Fibroblast of lung (primary cell): ENCODE results near the gene DNAAF1. TPM values are rescaled to one million over a fixed set of nuclear protein-coding genes. Genes with fewer than 3 reads are reported as not detected.
A peak's percentile ranks its signal among the peaks of the same experiment; 100 is the strongest.

Source experiments
- DNase-seq, 2 donors: peaks; one replicate each; pipeline versions ENCODE4 v3.0.0 to v3.0.0-alpha.2; 2010; ENCODE audit warnings: low read depth in 2 of 2
- H2AFZ ChIP-seq: 2 replicates; pipeline ENCODE4 v1.5.1; 2012; ENCODE audit warnings: low read length, control low read depth, inconsistent platforms
- H3K27ac ChIP-seq: 2 replicates; pipeline ENCODE4 v1.5.1; 2011; ENCODE audit warnings: low read length, control low read depth; ENCODE audit not compliant: insufficient read depth
- H3K27me3 ChIP-seq: 2 replicates; pipeline ENCODE4 v1.5.1; 2011; ENCODE audit warnings: mild to moderate bottlenecking, low read length; ENCODE audit not compliant: control insufficient read depth, insufficient read depth
- H3K36me3 ChIP-seq: 2 replicates; pipeline ENCODE4 v1.5.1; 2011; ENCODE audit warnings: low read length; ENCODE audit not compliant: control insufficient read depth, insufficient read depth
- H3K4me1 ChIP-seq: 2 replicates; pipeline ENCODE4 v1.5.1; 2011; ENCODE audit warnings: low read length; ENCODE audit not compliant: control insufficient read depth, insufficient read depth; ENCODE audit errors: extremely low read depth
- H3K4me2 ChIP-seq: 2 replicates; pipeline ENCODE4 v1.5.1; 2011; ENCODE audit warnings: low read length, control low read depth; ENCODE audit not compliant: insufficient read depth; ENCODE audit errors: extremely low read depth
- H3K4me3 ChIP-seq, 4 experiments: fragments of 200-600 bp in 1 of 4; sonication (generic) in 1 of 4; replicated peaks in 1 of 4; 2 replicates each; pipeline ENCODE4 v1.5.1; 2011 to 2016; ENCODE audit warnings: low read length in 4 of 4, low read depth in 3 of 4, mild to moderate bottlenecking in 3 of 4, control low read depth in 2 of 4, inconsistent platforms in 1 of 4, mixed read lengths in 1 of 4; ENCODE audit not compliant: insufficient read depth in 1 of 4; ENCODE audit errors: control extremely low read depth in 1 of 4
- H3K79me2 ChIP-seq: 2 replicates; pipeline ENCODE4 v1.5.1; 2012; ENCODE audit warnings: mild to moderate bottlenecking, low read length, inconsistent platforms; ENCODE audit not compliant: control insufficient read depth, insufficient read depth
- H3K9ac ChIP-seq: 2 replicates; pipeline ENCODE4 v1.5.1; 2011; ENCODE audit warnings: mild to moderate bottlenecking, low read length, control low read depth; ENCODE audit not compliant: insufficient read depth
- H3K9me3 ChIP-seq: 2 replicates; pipeline ENCODE4 v1.5.1; 2012; ENCODE audit warnings: low read depth, low read length; ENCODE audit not compliant: control insufficient read depth, insufficient read depth
- H4K20me1 ChIP-seq: 2 replicates; pipeline ENCODE4 v1.5.1; 2011; ENCODE audit warnings: low read length; ENCODE audit not compliant: control insufficient read depth, insufficient read depth; ENCODE audit errors: extremely low read depth
- EZH2 ChIP-seq: IDR thresholded peaks from 2 replicates; pipeline ENCODE4 v1.5.1; 2012; ENCODE audit warnings: low read length, control low read depth, mild to moderate bottlenecking; ENCODE audit errors: missing control alignments
- polyA plus RNA-seq, 2 donors: library from polyadenylated mRNA; depleted of rRNA in 1 of 2; stranded (reverse) in 1 of 2; unstranded in 1 of 2; fragments of >200 nt; gene quantifications; 2 replicates each; pipeline ENCODE4 v1.2.1, GENCODE V29; 2011 to 2012; ENCODE audit warnings: missing spikeins in 1 of 2
- total RNA-seq: library from RNA; depleted of rRNA; stranded (reverse); fragments of >200 nt; gene quantifications from 2 replicates; pipeline ENCODE4 v1.2.1, GENCODE V29; 2014
- TF ChIP-seq, protein P1 (sequence below), 2 donors: IDR thresholded peaks in 1 of 2; conservative IDR thresholded peaks in 1 of 2; 1 replicate in 1 of 2; 2 replicates in 1 of 2; pipeline ENCODE4 v1.5.1; 2011 to 2012; ENCODE audit warnings: low read length in 2 of 2, control low read depth in 1 of 2, inconsistent platforms in 1 of 2, low read depth in 1 of 2, mild to moderate bottlenecking in 1 of 2

The DNAAF1 gene
- total and polyA plus RNA-seq, 2 donors (not counting 1 experiment from before 2014, with no cell fraction given), result not detected

DNA sequence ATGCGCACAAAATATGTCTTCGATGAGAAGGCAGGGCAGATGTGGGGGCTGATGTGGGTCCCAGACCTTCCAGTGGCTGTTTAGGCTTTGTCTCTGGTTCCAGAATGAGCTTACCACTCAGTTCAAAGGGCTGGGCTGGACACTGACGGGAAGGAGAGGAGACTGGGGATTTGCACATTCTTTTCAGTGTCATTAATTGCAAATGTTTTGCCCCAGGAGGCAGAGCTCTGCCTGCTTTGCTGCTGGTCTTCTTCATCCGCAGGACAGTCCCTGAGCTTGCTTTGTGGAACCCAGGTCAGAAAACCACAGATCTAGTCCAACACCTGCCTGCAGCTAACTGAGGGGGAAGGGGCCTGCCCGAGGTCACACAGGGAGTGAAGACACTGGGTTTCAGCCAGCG lies 73.8 kb downstream of the DNAAF1 start:
- Histone ChIP-seq H4K20me1 (no peaks in the 10 kb centered on the region), H3K4me2 (no peak overlapping the region), H3K27ac (no peak overlapping the region), H3K9ac (no peak overlapping the region), H3K4me3 (no peak overlapping the region), H3K36me3 (no peaks in the 10 kb centered on the region), H3K79me2 (no peaks in the 10 kb centered on the region), H3K27me3 (peaks cover 3% of the 10 kb centered on the region), H3K9me3 (no peaks in the 10 kb centered on the region), H3K4me1 (no peaks in the 10 kb centered on the region), H2AFZ (no peak overlapping the region)
- no peak for DNase-seq
- TF ChIP-seq EZH2, result no peak
- TF ChIP-seq, protein P1, sequence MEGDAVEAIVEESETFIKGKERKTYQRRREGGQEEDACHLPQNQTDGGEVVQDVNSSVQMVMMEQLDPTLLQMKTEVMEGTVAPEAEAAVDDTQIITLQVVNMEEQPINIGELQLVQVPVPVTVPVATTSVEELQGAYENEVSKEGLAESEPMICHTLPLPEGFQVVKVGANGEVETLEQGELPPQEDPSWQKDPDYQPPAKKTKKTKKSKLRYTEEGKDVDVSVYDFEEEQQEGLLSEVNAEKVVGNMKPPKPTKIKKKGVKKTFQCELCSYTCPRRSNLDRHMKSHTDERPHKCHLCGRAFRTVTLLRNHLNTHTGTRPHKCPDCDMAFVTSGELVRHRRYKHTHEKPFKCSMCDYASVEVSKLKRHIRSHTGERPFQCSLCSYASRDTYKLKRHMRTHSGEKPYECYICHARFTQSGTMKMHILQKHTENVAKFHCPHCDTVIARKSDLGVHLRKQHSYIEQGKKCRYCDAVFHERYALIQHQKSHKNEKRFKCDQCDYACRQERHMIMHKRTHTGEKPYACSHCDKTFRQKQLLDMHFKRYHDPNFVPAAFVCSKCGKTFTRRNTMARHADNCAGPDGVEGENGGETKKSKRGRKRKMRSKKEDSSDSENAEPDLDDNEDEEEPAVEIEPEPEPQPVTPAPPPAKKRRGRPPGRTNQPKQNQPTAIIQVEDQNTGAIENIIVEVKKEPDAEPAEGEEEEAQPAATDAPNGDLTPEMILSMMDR (conservative IDR thresholded peaks at IDR 0.05 in 1 of 2, IDR thresholded peaks at IDR 0.05 in 1 of 2; ENCODE audit: low read depth in 1 of 2, low read length in 2 of 2), result no peak

DNA sequence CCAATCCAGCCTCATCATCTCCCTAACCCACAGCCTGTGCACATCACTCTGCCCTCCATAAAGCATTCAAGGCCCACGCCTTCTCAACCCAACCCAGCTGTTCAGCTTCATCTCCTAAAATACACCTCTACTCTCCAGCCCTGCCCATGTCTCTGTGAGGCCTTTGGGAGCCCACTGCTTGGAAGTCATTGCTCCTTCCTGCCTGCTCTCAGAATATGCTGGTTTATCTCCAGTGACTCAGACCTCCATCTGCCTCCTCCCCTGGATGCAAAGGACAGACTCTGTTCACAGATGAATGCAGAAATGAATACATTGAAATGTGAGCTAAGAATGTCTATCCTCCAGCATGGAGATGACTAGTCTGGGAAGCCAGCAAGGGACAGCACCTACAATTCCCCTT lies 75.7 kb downstream of the DNAAF1 start:
- TF ChIP-seq EZH2, result no peak
- TF ChIP-seq, protein P1 (conservative IDR thresholded peaks at IDR 0.05 in 1 of 2, IDR thresholded peaks at IDR 0.05 in 1 of 2; ENCODE audit: low read depth in 1 of 2, low read length in 2 of 2), result no peak
- DNase-seq, result peak in 1 of 2 donors; percentile 67
- Histone ChIP-seq H3K4me3 (no peak overlapping the region), H3K36me3 (no peaks in the 10 kb centered on the region), H3K4me2 (no peak overlapping the region), H4K20me1 (no peaks in the 10 kb centered on the region), H2AFZ (no peak overlapping the region), H3K9me3 (no peaks in the 10 kb centered on the region), H3K79me2 (no peaks in the 10 kb centered on the region), H3K27ac (no peak overlapping the region), H3K27me3 (peaks cover 3% of the 10 kb centered on the region), H3K4me1 (no peaks in the 10 kb centered on the region), H3K9ac (no peak overlapping the region)

DNA sequence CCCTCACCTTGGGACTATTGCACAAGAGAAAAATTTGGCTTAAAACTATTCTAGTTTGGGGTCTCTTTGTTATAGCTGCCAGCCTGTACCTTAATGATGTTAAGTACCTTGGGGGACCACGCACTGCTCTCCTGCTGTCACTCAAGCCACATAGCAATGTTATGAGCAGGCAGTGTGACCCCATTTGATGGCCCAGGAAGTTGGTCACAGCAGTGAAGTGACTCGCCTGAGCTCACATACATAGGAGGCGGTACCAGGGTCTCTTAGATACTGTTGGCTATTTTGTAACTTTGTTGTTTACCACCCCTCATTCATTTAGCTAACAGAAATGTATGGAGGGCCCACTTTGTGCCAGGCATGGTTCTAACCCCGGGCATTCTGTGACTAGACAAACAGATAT lies 78.3 kb downstream of the DNAAF1 start:
- Histone ChIP-seq H3K27ac (no peak overlapping the region), H3K9ac (no peak overlapping the region)

More for the DNA sequence above, 78.3 kb downstream of the DNAAF1 start:
- no peaks in the 10 kb centered on the region for H3K36me3 ChIP-seq
- no peak for DNase-seq
- H4K20me1 ChIP-seq, result no peaks in the 10 kb centered on the region
- no peaks in the 10 kb centered on the region for H3K79me2 ChIP-seq
- H3K4me1 ChIP-seq, result peaks cover 6% of the 10 kb centered on the region
- no peaks in the 10 kb centered on the region for H3K9me3 ChIP-seq
- no peak overlapping the region for H3K4me3 ChIP-seq
- TF ChIP-seq EZH2, result no peak
- TF ChIP-seq, protein P1 (conservative IDR thresholded peaks at IDR 0.05 in 1 of 2, IDR thresholded peaks at IDR 0.05 in 1 of 2; ENCODE audit: low read depth in 1 of 2, low read length in 2 of 2), result no peak
- H3K4me2 ChIP-seq, result no peak overlapping the region
- H2AFZ ChIP-seq, result no peak overlapping the region
- peaks cover 3% of the 10 kb centered on the region for H3K27me3 ChIP-seq
